K562 treated with DMSO at 1 percent for 4 hours (cell line): Measurements from ENCODE around the gene OR56A5. TPM values are rescaled to one million over a fixed set of nuclear protein-coding genes. Genes with fewer than 3 reads are reported as not detected.

Experiments used
- total RNA-seq: library from RNA; unstranded; fragments of 300-600 nt; gene quantifications from 2 replicates; pipeline ENCODE4 v1.2.3, GENCODE V29; 2022; ENCODE audit not compliant: insufficient read depth

The OR56A5 gene, protein sequence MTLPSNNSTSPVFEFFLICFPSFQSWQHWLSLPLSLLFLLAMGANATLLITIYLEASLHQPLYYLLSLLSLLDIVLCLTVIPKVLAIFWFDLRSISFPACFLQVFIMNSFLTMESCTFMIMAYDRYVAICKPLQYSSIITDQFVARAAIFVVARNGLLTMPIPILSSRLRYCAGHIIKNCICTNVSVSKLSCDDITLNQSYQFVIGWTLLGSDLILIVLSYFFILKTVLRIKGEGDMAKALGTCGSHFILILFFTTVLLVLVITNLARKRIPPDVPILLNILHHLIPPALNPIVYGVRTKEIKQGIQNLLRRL
- not detected in 2 replicates for total RNA-seq

GRCh38 chr11:5968394-5968793 is at the start of gene OR56A5:
Gene OR56A5 (minus strand): TSS chr11:5968494. CDS start chr11:5968494, 0 bp downstream.

DNA sequence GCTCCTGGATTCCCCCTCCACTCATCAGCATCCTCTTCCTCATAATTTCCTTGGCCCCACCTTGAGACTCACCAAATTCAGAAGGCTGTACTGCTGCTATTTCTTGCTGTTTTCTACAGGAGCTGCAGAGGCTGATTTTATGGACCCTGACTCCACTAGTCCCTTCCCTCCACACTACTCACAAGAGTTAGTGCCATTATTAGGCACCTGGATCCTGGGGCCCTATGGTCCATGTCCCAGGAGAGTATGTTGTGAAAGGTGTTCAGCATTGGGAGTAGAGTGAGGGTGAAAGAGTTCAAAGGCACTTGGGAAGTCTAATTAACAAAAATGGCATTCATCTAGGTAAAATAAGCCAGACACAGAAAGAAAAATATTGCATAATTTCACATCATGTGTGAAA is 38.6 kb upstream of the OR56A5 start, which contains the start of gene OR56A4:
TSS of gene OR56A4 (minus strand) at position 101 of the 400 bp plus-strand sequence. CDS start 3,954 bp downstream, outside the sequence.

GRCh38 chr11:5986885-5987284 is 18.6 kb upstream of the OR56A5 start, which contains the start of gene OR52L1:
Gene OR52L1 (minus strand): TSS chr11:5986985. CDS start chr11:5986930, 55 bp downstream.

DNA sequence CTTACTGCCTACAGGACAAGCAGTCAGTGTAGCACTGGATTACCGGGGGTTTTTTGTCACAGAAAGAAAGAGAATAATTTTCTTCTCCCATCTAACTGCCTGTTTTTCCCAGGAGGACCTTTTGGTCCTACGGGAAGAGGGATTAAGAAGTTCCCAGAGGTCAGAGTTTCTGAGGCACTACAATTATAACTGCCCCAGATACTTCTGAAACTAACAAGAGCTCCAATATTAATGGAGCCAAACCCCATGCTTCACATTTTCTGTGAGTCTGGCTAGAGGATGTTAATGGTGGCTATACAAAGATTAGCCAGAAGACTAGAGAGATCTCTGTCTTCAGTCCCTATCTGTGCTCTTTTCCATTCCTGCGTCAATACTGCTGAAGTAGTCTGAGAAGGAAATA is 26.3 kb downstream of the OR56A5 start, which contains the start of gene OR56A3:
TSS of gene OR56A3 (plus strand) at position 301 of the 400 bp plus-strand sequence. CDS start 5,096 bp downstream, outside the sequence.

Other genes starting within 250 kb of the OR56A5 start
- gene OR56B1, start 232.0 kb downstream of the OR56A5 start, total RNA-seq = not detected in 2 replicates
- gene OR52N4, start 214.3 kb downstream of the OR56A5 start, total RNA-seq = not detected in 2 replicates
- not detected in 2 replicates for gene OR52N5, start 185.1 kb downstream of the OR56A5 start, total RNA-seq
- gene OR52N1, start 177.2 kb downstream of the OR56A5 start, total RNA-seq = not detected in 2 replicates
- not detected in 2 replicates for gene OR52N2, start 159.6 kb downstream of the OR56A5 start, total RNA-seq
- gene OR52E6, start 126.6 kb downstream of the OR56A5 start, total RNA-seq = not detected in 2 replicates
- gene OR52E8, start 110.8 kb downstream of the OR56A5 start, total RNA-seq = not detected in 2 replicates
- not detected in 2 replicates for gene OR52E4, start 87.9 kb downstream of the OR56A5 start, total RNA-seq
- not detected in 2 replicates for gene OR52E5, start 75.3 kb downstream of the OR56A5 start, total RNA-seq
- gene OR56A3, start 26.2 kb downstream of the OR56A5 start, total RNA-seq = not detected in 2 replicates
- not detected in 2 replicates for gene OR52L1, start 18.5 kb upstream of the OR56A5 start, total RNA-seq
- not detected in 2 replicates for gene OR56A4, start 38.5 kb upstream of the OR56A5 start, total RNA-seq
- not detected in 2 replicates for gene OR56A1, start 62.3 kb upstream of the OR56A5 start, total RNA-seq
- gene OR56B4, start 139.2 kb upstream of the OR56A5 start, total RNA-seq = not detected in 2 replicates
- gene OR52B2, start 201.8 kb upstream of the OR56A5 start, total RNA-seq = not detected in 2 replicates
- gene OR52W1, start 230.7 kb upstream of the OR56A5 start, total RNA-seq = not detected in 2 replicates
- not detected in 2 replicates for gene C11orf42, start 237.1 kb upstream of the OR56A5 start, total RNA-seq